ENCODE results near the gene NMRAL1. TPM values are rescaled to one million over a fixed set of nuclear protein-coding genes. Genes with fewer than 3 reads are reported as not detected.

Gene NMRAL1
- total and polyA plus RNA-seq, 10 of the 15 experiments (the other 5 are each of a cell fraction or from before 2014, with no cell fraction given): 4.8 to 102 (median 62.5) TPM

- TF ChIP-seq USF2 (IDR thresholded peaks at IDR 0.05; ENCODE audit: borderline replicate concordance, low read depth, low read length) (no peak), PAX8 (IDR thresholded peaks at IDR 0.05) (no peak), MTA3 (IDR thresholded peaks at IDR 0.05; ENCODE audit: borderline replicate concordance, low read length) (no peak)
These were observed 45.9 kb downstream of the NMRAL1 start (continued) for GRCh38 chr16:4428500-4428899.

- H3K4me3 ChIP-seq: peak overlapping the region; percentile 92
- peak overlapping the region; percentile 99 for H3K9ac ChIP-seq (ENCODE audit: control insufficient read depth, insufficient read depth, low read length)
- no peaks in the 10 kb centered on the region for H4K20me1 ChIP-seq (ENCODE audit: control insufficient read depth, insufficient read depth)
- peak overlapping the region; percentile 100 for H3K27ac ChIP-seq (ENCODE audit: control insufficient read depth, insufficient read depth)
- no peaks in the 10 kb centered on the region for H3K27me3 ChIP-seq (replicated peaks in 1 of 2; ENCODE audit: control insufficient read depth in 2 of 2, insufficient read depth in 2 of 2, low read length in 1 of 2)
- no peaks in the 10 kb centered on the region for H3K4me1 ChIP-seq (ENCODE audit: control insufficient read depth, insufficient read depth, low read length)
- peaks cover 0 to 8% of the 10 kb centered on the region in 2 experiments; a peak in 1 of 4 replicates for H3K36me3 ChIP-seq (ENCODE audit: control insufficient read depth in 2 of 2, insufficient read depth in 2 of 2, low read length in 1 of 2)
- ChIA-PET SMC1A (ENCODE audit: uncharacterized antibody, unreplicated experiment) (interaction anchor here (1.5 to 2.3 kb wide), 2 partner anchors 10 to 24 kb away, joined by 4 to 6 read pairs; partner anchors contain the start of gene CORO7), CTCF (interaction anchor here (1.2 to 1.8 kb wide), 2 partner anchors 21 to 24 kb away, joined by 3 to 11 read pairs; no protein-coding TSS in a partner anchor), POLR2A (interaction anchor here (0.6 kb wide), 1 partner anchor 566 kb away, joined by 3 read pairs; no protein-coding TSS in a partner anchor), RAD21 (ENCODE audit: unreplicated experiment) (interaction anchor here (3.2 kb wide), 1 partner anchor 24 kb away, joined by 9 read pairs; no protein-coding TSS in a partner anchor)
- no peaks in the 10 kb centered on the region for H3K9me3 ChIP-seq (replicated peaks; ENCODE audit: control insufficient read depth, insufficient read depth, low read length)
- BruUV-seq (replicated peaks): no TSS peak
- FAIRE-seq (no peak), DNase-seq (ENCODE audit: low read depth, low spot score) (no peak), ATAC-seq (no peak)
- in situ Hi-C loops (cut with MboI): no loop called here
- H3K79me2 ChIP-seq (ENCODE audit: control insufficient read depth, insufficient read depth, low read length): peaks cover 33% of the 10 kb centered on the region
- TF ChIP-seq FOXK2 (IDR thresholded peaks at IDR 0.05): no peak
- TF ChIP-seq NBN (IDR thresholded peaks at IDR 0.05): no peak
- no peak for TF ChIP-seq GATAD2B (conservative IDR thresholded peaks at IDR 0.05; ENCODE audit: low read depth)
- no peak for TF ChIP-seq SIX5 (IDR thresholded peaks at IDR 0.05; ENCODE audit: low read depth, low read length, severe bottlenecking)
- TF ChIP-seq CHD4 (IDR thresholded peaks at IDR 0.05): no peak
- no peak for TF ChIP-seq USF1 (IDR thresholded peaks at IDR 0.05; ENCODE audit: borderline replicate concordance, extremely low read length, insufficient read depth, low read depth, low read length)
- H2AFZ ChIP-seq (ENCODE audit: control insufficient read depth, low read depth, low read length): no peak overlapping the region
- H3K4me2 ChIP-seq (ENCODE audit: control insufficient read depth, insufficient read depth): peak overlapping the region; percentile 72
- 88% methylated on average over 12 of the region's 12 CpGs for WGBS (ENCODE audit: insufficient coverage, insufficient replicate concordance, low lambda C conversion rate, missing lambda C conversion rate)
- intact Hi-C loops (cut with micrococcal nuclease; ENCODE audit: unreplicated experiment): loop anchor here (5.0 to 10.0 kb wide), 2 partner anchors 45 to 188 kb away; partner anchors contain the start of genes NMRAL1 and UBALD1
These were observed 47.6 kb downstream of the NMRAL1 start for GRCh38 chr16:4426722-4427372.

Data from GM12878 (cell line).